H9 (cell line): ENCODE measurements around the gene SEPTIN3. TPM values are rescaled to one million over a fixed set of nuclear protein-coding genes. Genes with fewer than 3 reads are reported as not detected.

Experiments used
- DNase-seq: peaks from one replicate; pipeline ENCODE4 v3.0.0-alpha.2; 2017
- H2AFZ ChIP-seq: one replicate; pipeline ENCODE4 v1.6.1; 2013; ENCODE audit warnings: mild to moderate bottlenecking, low read length, control low read depth, moderate library complexity
- H2AK5ac ChIP-seq: 2 replicates; pipeline ENCODE4 v1.6.1; 2013; ENCODE audit warnings: low read length, control low read depth, mixed read lengths; ENCODE audit not compliant: insufficient read length
- H2BK120ac ChIP-seq: one replicate; pipeline ENCODE4 v1.6.1; 2013; ENCODE audit warnings: low read depth, mild to moderate bottlenecking, low read length, control low read depth, inconsistent platforms; ENCODE audit not compliant: poor library complexity, severe bottlenecking
- H2BK12ac ChIP-seq: 2 replicates; pipeline ENCODE4 v1.6.1; 2013; ENCODE audit warnings: low read length, control low read depth, mixed read lengths, low read depth; ENCODE audit not compliant: insufficient read length
- H2BK15ac ChIP-seq: 2 replicates; pipeline ENCODE4 v1.6.1; 2013; ENCODE audit warnings: low read depth, low read length, control low read depth
- H2BK20ac ChIP-seq: one replicate; pipeline ENCODE4 v1.6.1; 2013; ENCODE audit warnings: low read depth, mild to moderate bottlenecking, low read length, control low read depth, inconsistent platforms; ENCODE audit not compliant: poor library complexity, severe bottlenecking
- H2BK5ac ChIP-seq: 2 replicates; pipeline ENCODE4 v1.6.1; 2013; ENCODE audit warnings: low read length, control low read depth, mixed read lengths; ENCODE audit not compliant: insufficient read length
- H3K14ac ChIP-seq: 2 replicates; pipeline ENCODE4 v1.6.1; 2013; ENCODE audit warnings: low read length, control low read depth; ENCODE audit not compliant: insufficient read depth
- H3K18ac ChIP-seq: 2 replicates; pipeline ENCODE4 v1.6.1; 2013; ENCODE audit warnings: low read depth, mild to moderate bottlenecking, mixed read lengths, low read length, control low read depth; ENCODE audit not compliant: insufficient read length
- H3K23ac ChIP-seq: 2 replicates; pipeline ENCODE4 v1.6.1; 2013; ENCODE audit warnings: low read length, control low read depth, mixed read lengths, low read depth; ENCODE audit not compliant: insufficient read length
- H3K23me2 ChIP-seq: 2 replicates; pipeline ENCODE4 v1.6.1; 2013; ENCODE audit warnings: low read depth, mild to moderate bottlenecking, mixed read lengths, low read length, control low read depth; ENCODE audit not compliant: insufficient read length, poor library complexity, severe bottlenecking
- H3K27ac ChIP-seq: 2 replicates; pipeline ENCODE4 v1.5.1; 2013; ENCODE audit warnings: low read length, control low read depth, mixed read lengths, low read depth; ENCODE audit not compliant: insufficient read length
- H3K27me3 ChIP-seq: 2 replicates; pipeline ENCODE4 v1.6.1; 2013; ENCODE audit warnings: low read length, control low read depth, inconsistent platforms; ENCODE audit not compliant: insufficient read depth
- H3K4ac ChIP-seq: 2 replicates; pipeline ENCODE4 v1.6.1; 2013; ENCODE audit warnings: low read depth, mild to moderate bottlenecking, control low read depth, inconsistent platforms, low read length, moderate library complexity
- H3K4me1 ChIP-seq: 2 replicates; pipeline ENCODE4 v1.6.1; 2013; ENCODE audit warnings: low read length, control low read depth, inconsistent platforms; ENCODE audit not compliant: insufficient read depth
- H3K4me2 ChIP-seq: 2 replicates; pipeline ENCODE4 v1.6.1; 2013; ENCODE audit warnings: low read length, control low read depth, mixed read lengths; ENCODE audit not compliant: insufficient read length, insufficient read depth
- H3K56ac ChIP-seq: 2 replicates; pipeline ENCODE4 v1.6.1; 2013; ENCODE audit warnings: low read depth, mild to moderate bottlenecking, mixed read lengths, low read length, control low read depth; ENCODE audit not compliant: insufficient read length
- H3K79me1 ChIP-seq: 2 replicates; pipeline ENCODE4 v1.6.1; 2013; ENCODE audit warnings: low read depth, mild to moderate bottlenecking, moderate library complexity, low read length, control low read depth, inconsistent platforms; ENCODE audit not compliant: insufficient read depth, poor library complexity, severe bottlenecking
- H3K79me2 ChIP-seq: 2 replicates; pipeline ENCODE4 v1.6.1; 2013; ENCODE audit warnings: low read length, control low read depth, inconsistent platforms; ENCODE audit not compliant: insufficient read depth
- H3K9ac ChIP-seq: 2 replicates; pipeline ENCODE4 v1.6.1; 2013; ENCODE audit warnings: low read length, control low read depth, mixed read lengths; ENCODE audit not compliant: insufficient read length; ENCODE audit errors: extremely low read depth
- H3K9me3 ChIP-seq: one replicate; pipeline ENCODE4 v1.6.1; 2013; ENCODE audit warnings: low read depth, low read length, inconsistent platforms; ENCODE audit not compliant: control insufficient read depth
- H3T11ph ChIP-seq: one replicate; pipeline ENCODE4 v1.6.1; 2013; ENCODE audit warnings: mild to moderate bottlenecking, low read length, control low read depth, inconsistent platforms
- H4K20me1 ChIP-seq: one replicate; pipeline ENCODE4 v1.6.1; 2013; ENCODE audit not compliant: control insufficient read depth, insufficient read length, insufficient read depth
- H4K5ac ChIP-seq: 2 replicates; pipeline ENCODE4 v1.6.1; 2013; ENCODE audit warnings: low read depth, mild to moderate bottlenecking, mixed read lengths, low read length, control low read depth; ENCODE audit not compliant: insufficient read length
- H4K8ac ChIP-seq: replicated peaks from 2 replicates; pipeline ENCODE4 v1.6.1; 2013; ENCODE audit warnings: low read length, control low read depth, mixed read lengths, low read depth; ENCODE audit not compliant: insufficient read length
- H4K91ac ChIP-seq: 2 replicates; pipeline ENCODE4 v1.6.1; 2013; ENCODE audit warnings: low read depth, mild to moderate bottlenecking, moderate library complexity, mixed read lengths, low read length, control low read depth; ENCODE audit not compliant: insufficient read length
- H3K27ac Mint-ChIP-seq, 3 experiments: 2 replicates in 2 of 3; 3 replicates in 1 of 3; pipeline ENCODE4 v1.8.0; 2020 to 2021; ENCODE audit warnings: mixed read lengths in 3 of 3, mild to moderate bottlenecking in 1 of 3, moderate library complexity in 1 of 3
- H3K27me3 Mint-ChIP-seq: 2 replicates; pipeline ENCODE4 v1.8.0; 2021; ENCODE audit warnings: low read depth, mild to moderate bottlenecking, moderate library complexity, mixed read lengths
- H3K36me3 Mint-ChIP-seq, 3 experiments: 2 replicates in 2 of 3; 3 replicates in 1 of 3; pipeline ENCODE4 v1.8.0; 2020 to 2021; ENCODE audit warnings: low read depth in 3 of 3, mixed read lengths in 3 of 3; ENCODE audit not compliant: insufficient read depth in 1 of 3
- H3K4me1 Mint-ChIP-seq, 2 experiments: 2 replicates each; pipeline ENCODE4 v1.8.0; 2020; ENCODE audit warnings: mixed read lengths in 2 of 2
- H3K4me3 Mint-ChIP-seq, 2 experiments: 2 replicates in 1 of 2; 3 replicates in 1 of 2; pipeline ENCODE4 v1.8.0; 2020 to 2021; ENCODE audit warnings: mild to moderate bottlenecking in 2 of 2, mixed read lengths in 2 of 2, moderate library complexity in 1 of 2
- H3K9me3 Mint-ChIP-seq, 2 experiments: 2 replicates in 1 of 2; 3 replicates in 1 of 2; pipeline ENCODE4 v1.8.0; 2020; ENCODE audit warnings: mild to moderate bottlenecking in 2 of 2, mixed read lengths in 2 of 2, moderate library complexity in 1 of 2
- CTCF ChIP-seq: fragments of 200-600 bp; sonication (generic); conservative IDR thresholded peaks from 3 replicates; pipeline ENCODE4 v1.8.0; 2021; ENCODE audit warnings: antibody characterized with exemption, mild to moderate bottlenecking
- WGBS: extraction: QIAGEN DNeasy Blood & Tissue Kit; methylation state at CpG from one replicate; pipeline ENCODE4 v1.1.7; 2013; ENCODE audit warnings: missing lambda C conversion rate, low lambda C conversion rate, mixed read lengths; ENCODE audit not compliant: insufficient read length; ENCODE audit errors: extremely low coverage; 5-methylcytosine and 5-hydroxymethylcytosine counted together
- total RNA-seq: library from RNA; stranded (reverse); gene quantifications from 2 replicates; pipeline ENCODE4 v1.2.1, GENCODE V29; 2021

Gene SEPTIN3
- total RNA-seq, 1 experiment from 2014 or later, result 33.3 TPM

DNA sequence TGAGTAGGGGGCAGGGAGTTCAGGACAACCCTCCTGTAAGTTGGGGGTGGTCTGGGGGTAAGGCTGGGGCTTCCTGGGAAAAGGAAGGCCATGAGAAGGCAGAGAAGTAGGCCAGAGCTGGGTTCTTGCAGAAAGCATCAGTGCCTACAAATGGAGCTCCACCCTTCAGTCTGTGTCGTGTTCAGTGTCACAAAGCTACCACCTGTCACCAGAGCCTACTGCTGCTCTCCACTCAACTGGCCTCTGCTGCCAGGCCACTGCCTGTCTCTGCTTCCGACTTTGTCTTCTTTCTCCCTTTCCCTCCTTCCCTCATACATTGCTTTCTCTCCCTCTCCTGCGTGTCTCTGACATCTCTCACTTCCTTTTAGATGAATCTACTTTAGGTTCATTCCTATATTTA, 26.0 kb downstream of the SEPTIN3 start:
- H3K4me3 Mint-ChIP-seq, result no peak overlapping the region; a peak in 1 of 5 replicates
- H3K27ac Mint-ChIP-seq, result no peak overlapping the region
- TF ChIP-seq CTCF, result no peak

More for the DNA sequence above, 26.0 kb downstream of the SEPTIN3 start:
- no peak overlapping the region for H4K91ac ChIP-seq
- no peaks in the 10 kb centered on the region for H4K20me1 ChIP-seq
- H2BK12ac ChIP-seq, result no peak overlapping the region
- H3K4me1 Mint-ChIP-seq, result peaks cover 6% of the 10 kb centered on the region in 2 experiments; a peak in 3 of 4 replicates
- no peak overlapping the region for H4K8ac ChIP-seq
- no peak overlapping the region for H3K4me2 ChIP-seq
- H3K4me1 ChIP-seq, result no peaks in the 10 kb centered on the region
- no peaks in the 10 kb centered on the region for H3K9me3 ChIP-seq
- H2AFZ ChIP-seq, result no peak overlapping the region
- no peak overlapping the region for H3K56ac ChIP-seq
- H2BK15ac ChIP-seq, result no peak overlapping the region; the same call in 1 of the 2 replicates
- no peak for DNase-seq
- H3K27me3 Mint-ChIP-seq, result peaks cover 5% of the 10 kb centered on the region
- H2BK120ac ChIP-seq, result no peak overlapping the region
- H3K4ac ChIP-seq, result no peak overlapping the region
- no CpG with 5 or more reads among the region's 3 CpGs for WGBS
- no peak overlapping the region for H3T11ph ChIP-seq
- no peak overlapping the region for H3K18ac ChIP-seq
- peaks cover 9 to 40% (median 40%) of the 10 kb centered on the region in 3 experiments for H3K36me3 Mint-ChIP-seq
- no peak overlapping the region for H3K23ac ChIP-seq
- no peaks in the 10 kb centered on the region; a peak in 1 of 5 replicates for H3K9me3 Mint-ChIP-seq
- no peak overlapping the region for H3K27ac ChIP-seq
- H3K27me3 ChIP-seq, result no peaks in the 10 kb centered on the region
- no peaks in the 10 kb centered on the region for H3K79me1 ChIP-seq
- H3K79me2 ChIP-seq, result no peaks in the 10 kb centered on the region
- no peak overlapping the region for H2AK5ac ChIP-seq
- H2BK20ac ChIP-seq, result no peak overlapping the region
- H4K5ac ChIP-seq, result no peak overlapping the region
- no peak overlapping the region for H3K9ac ChIP-seq
- no peak overlapping the region for H2BK5ac ChIP-seq
- no peak overlapping the region for H3K14ac ChIP-seq
- H3K23me2 ChIP-seq, result no peaks in the 10 kb centered on the region
